K562 (cell line): ENCODE results near the gene SEPTIN1. TPM values are rescaled to one million over a fixed set of nuclear protein-coding genes. Genes with fewer than 3 reads are reported as not detected.
A peak's percentile ranks its signal among the peaks of the same experiment; 100 is the strongest.

Source experiments
- CCAR2 ChIP-seq: fragments of 200-400 bp; formaldehyde crosslinking; IDR thresholded peaks from 2 replicates; pipeline ENCODE4 v1.6.1; 2017; ENCODE audit warnings: mild to moderate bottlenecking, low read depth, low read length
- CREBBP ChIP-seq: IDR thresholded peaks from one replicate; pipeline ENCODE4 v1.6.1; 2012; ENCODE audit warnings: low read depth, mild to moderate bottlenecking, control low read depth, inconsistent platforms, low read length
- ETS1 ChIP-seq: conservative IDR thresholded peaks from 2 replicates; pipeline ENCODE4 v1.6.1; 2011; ENCODE audit warnings: low read depth, mild to moderate bottlenecking, low read length; ENCODE audit not compliant: control insufficient read depth
- ETV6 ChIP-seq, 3 experiments: fragments of 150-350 bp in 1 of 3; sonication (generic) in 1 of 3; formaldehyde crosslinking in 1 of 3; IDR thresholded peaks; 2 replicates each; pipeline versions ENCODE4 v1.6.1 to v1.8.0; 2014 to 2022; ENCODE audit warnings: borderline replicate concordance in 2 of 3, low read depth in 2 of 3, antibody characterized with exemption in 1 of 3, low read length in 1 of 3, mild to moderate bottlenecking in 1 of 3, missing genetic modification reagents in 1 of 3
- FOS ChIP-seq: IDR thresholded peaks from 3 replicates; pipeline ENCODE4 v1.6.1; 2011; ENCODE audit not compliant: insufficient read length; ENCODE audit errors: extremely low read depth
- GABPB1 ChIP-seq: sonication (generic); formaldehyde crosslinking; IDR thresholded peaks from 2 replicates; pipeline ENCODE4 v1.8.0; 2022; ENCODE audit warnings: mild to moderate bottlenecking, missing genetic modification reagents
- HDAC6 ChIP-seq: IDR thresholded peaks from 2 replicates; pipeline ENCODE4 v1.6.1; 2012; ENCODE audit warnings: low read depth, mild to moderate bottlenecking, control low read depth, inconsistent platforms, low read length, moderate library complexity
- HOMEZ ChIP-seq: fragments of 250-450 bp; sonication (Bioruptor Pico); IDR thresholded peaks from 2 replicates; pipeline ENCODE4 v1.4.0; 2020; ENCODE audit warnings: mild to moderate bottlenecking, moderate library complexity
- KLF16 ChIP-seq: IDR thresholded peaks from 2 replicates; pipeline ENCODE4 v1.6.1; 2016; ENCODE audit warnings: antibody characterized with exemption
- MTA2 ChIP-seq: fragments of 450-650 bp; IDR thresholded peaks from 2 replicates; pipeline ENCODE4 v1.6.1; 2016; ENCODE audit warnings: low read depth
- MTA3 ChIP-seq: fragments of 450-650 bp; formaldehyde crosslinking; IDR thresholded peaks from 2 replicates; pipeline ENCODE4 v1.6.1; 2017; ENCODE audit warnings: mild to moderate bottlenecking, borderline replicate concordance
- MYNN ChIP-seq, 2 experiments: sonication (generic); formaldehyde crosslinking in 1 of 2; IDR thresholded peaks; 2 replicates each; pipeline versions ENCODE4 v1.5.0 to v1.6.1; 2016 to 2020; ENCODE audit warnings: antibody characterized with exemption in 1 of 2, missing genetic modification reagents in 1 of 2
- NCOR1 ChIP-seq: fragments of 450-650 bp; IDR thresholded peaks from 2 replicates; pipeline ENCODE4 v1.6.1; 2016; ENCODE audit warnings: mild to moderate bottlenecking, moderate library complexity
- POLR2AphosphoS5 ChIP-seq: IDR thresholded peaks from 2 replicates; pipeline ENCODE4 v1.6.1; 2011; ENCODE audit warnings: mild to moderate bottlenecking, low read depth, low read length, moderate library complexity; ENCODE audit not compliant: control insufficient read depth, insufficient read depth
- POLR2G ChIP-seq: fragments of 200-400 bp; formaldehyde crosslinking; IDR thresholded peaks from 2 replicates; pipeline ENCODE4 v1.6.1; 2017; ENCODE audit warnings: low read depth, mild to moderate bottlenecking, antibody characterized with exemption, low read length, moderate library complexity
- SRSF1 ChIP-seq: fragments of 200-400 bp; formaldehyde crosslinking; IDR thresholded peaks from 2 replicates; pipeline ENCODE4 v1.6.1; 2017; ENCODE audit warnings: mild to moderate bottlenecking, low read depth, low read length, moderate library complexity
- TAF1 ChIP-seq: IDR thresholded peaks from 2 replicates; pipeline ENCODE4 v1.6.1; 2011; ENCODE audit warnings: mild to moderate bottlenecking, low read length, moderate library complexity; ENCODE audit not compliant: insufficient read depth, control insufficient read depth, severe bottlenecking; ENCODE audit errors: extremely low read depth
- TAF9B ChIP-seq: fragments of 450-650 bp; IDR thresholded peaks from 2 replicates; pipeline ENCODE4 v1.6.1; 2018; ENCODE audit warnings: mild to moderate bottlenecking; ENCODE audit not compliant: partially characterized antibody
- TBP ChIP-seq: optimal IDR thresholded peaks from 2 replicates; pipeline ENCODE3; 2011; ENCODE audit warnings: low read depth, low read length, improper control_type of control experiment
- U2AF1 ChIP-seq: fragments of 200-400 bp; formaldehyde crosslinking; optimal IDR thresholded peaks from 2 replicates; pipeline ENCODE3; 2017; ENCODE audit warnings: mild to moderate bottlenecking, low read depth, low read length, moderate library complexity
- ZFP30 ChIP-seq: fragments of 250-450 bp; sonication (Bioruptor Pico); IDR thresholded peaks from 2 replicates; pipeline ENCODE4 v1.8.0; 2022; ENCODE audit warnings: moderate library complexity, mild to moderate bottlenecking, inconsistent platforms, borderline replicate concordance
- ZNF551 ChIP-seq: fragments of 250-450 bp; sonication (Bioruptor Pico); IDR thresholded peaks from 2 replicates; pipeline ENCODE4 v1.5.0; 2021; ENCODE audit warnings: mild to moderate bottlenecking, moderate library complexity
- polyA plus RNA-seq, 8 experiments: library from polyadenylated mRNA; depleted of rRNA in 4 of 8; stranded (reverse) in 5 of 8; unstranded in 3 of 8; fragments of >200 nt; fragmentation: Nextera tagmentation in 2 of 8; fragmentation: Illumina TruSeq in 1 of 8; extraction: Ambion mirVana in 2 of 8; extraction: Trizol in 1 of 8; gene quantifications; 2 replicates each; pipeline versions ENCODE4 v1.2.1 to v1.2.3, GENCODE V29; 2011 to 2014; ENCODE audit warnings: inconsistent platforms in 1 of 8, missing spikeins in 1 of 8
- total RNA-seq, 7 experiments: library from RNA; depleted of rRNA in 6 of 7; stranded (reverse); fragments of >200 nt in 6 of 7; fragmentation: Illumina TruSeq in 2 of 7; extraction: Trizol in 2 of 7; gene quantifications; 2 replicates each; pipeline versions ENCODE4 v1.2.1 to v1.2.3, GENCODE V29; 2011 to 2021; ENCODE audit warnings: low replicate concordance in 1 of 7
- TF ChIP-seq, protein P1 (sequence below), 3 experiments: IDR thresholded peaks in 2 of 3; conservative IDR thresholded peaks in 1 of 3; 2 replicates each; pipeline ENCODE4 v1.5.1; 2011 to 2012; ENCODE audit warnings: low read length in 3 of 3, mild to moderate bottlenecking in 3 of 3, control low read depth in 2 of 3, improper control_type of control experiment in 1 of 3, inconsistent platforms in 1 of 3, low read depth in 1 of 3, mixed read lengths in 1 of 3, moderate library complexity in 1 of 3; ENCODE audit not compliant: insufficient read depth in 2 of 3

The SEPTIN1 gene
- total and polyA plus RNA-seq, 9 of the 15 experiments (the other 6 are each of a cell fraction or from before 2014, with no cell fraction given), result 0.23 to 5.6 (median 1.7) TPM; not detected in 1

- TF ChIP-seq NCOR1, result peak; percentile 59
- no peak for TF ChIP-seq U2AF1
- TF ChIP-seq POLR2AphosphoS5, result peak; percentile 55
- TF ChIP-seq HOMEZ, result no peak
- no peak for TF ChIP-seq CREBBP
- no peak for TF ChIP-seq HDAC6
- no peak for TF ChIP-seq ETV6 (IDR thresholded peaks at IDR 0.05; ENCODE audit: borderline replicate concordance in 1 of 2, low read depth in 2 of 2, low read length in 1 of 2)
- TF ChIP-seq ETV6 (CRISPR knock-in tag; IDR thresholded peaks at IDR 0.05; ENCODE audit: borderline replicate concordance), result no peak
- no peak for TF ChIP-seq SRSF1
- peak; percentile 78 for TF ChIP-seq KLF16
- 0 out of 2 replicates have a peak, but pooled peaks have one; percentile 14 for TF ChIP-seq POLR2G
- peak; percentile 77 for TF ChIP-seq MTA2
- TF ChIP-seq, protein P1, sequence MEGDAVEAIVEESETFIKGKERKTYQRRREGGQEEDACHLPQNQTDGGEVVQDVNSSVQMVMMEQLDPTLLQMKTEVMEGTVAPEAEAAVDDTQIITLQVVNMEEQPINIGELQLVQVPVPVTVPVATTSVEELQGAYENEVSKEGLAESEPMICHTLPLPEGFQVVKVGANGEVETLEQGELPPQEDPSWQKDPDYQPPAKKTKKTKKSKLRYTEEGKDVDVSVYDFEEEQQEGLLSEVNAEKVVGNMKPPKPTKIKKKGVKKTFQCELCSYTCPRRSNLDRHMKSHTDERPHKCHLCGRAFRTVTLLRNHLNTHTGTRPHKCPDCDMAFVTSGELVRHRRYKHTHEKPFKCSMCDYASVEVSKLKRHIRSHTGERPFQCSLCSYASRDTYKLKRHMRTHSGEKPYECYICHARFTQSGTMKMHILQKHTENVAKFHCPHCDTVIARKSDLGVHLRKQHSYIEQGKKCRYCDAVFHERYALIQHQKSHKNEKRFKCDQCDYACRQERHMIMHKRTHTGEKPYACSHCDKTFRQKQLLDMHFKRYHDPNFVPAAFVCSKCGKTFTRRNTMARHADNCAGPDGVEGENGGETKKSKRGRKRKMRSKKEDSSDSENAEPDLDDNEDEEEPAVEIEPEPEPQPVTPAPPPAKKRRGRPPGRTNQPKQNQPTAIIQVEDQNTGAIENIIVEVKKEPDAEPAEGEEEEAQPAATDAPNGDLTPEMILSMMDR (IDR thresholded peaks at IDR 0.05 in 2 of 3, conservative IDR thresholded peaks at IDR 0.05 in 1 of 3; ENCODE audit: insufficient read depth in 2 of 3, low read depth in 1 of 3, low read length in 3 of 3), result peak in 2 of 3 experiments; percentile 11 to 16; a peak in 1 of 6 replicates
- peak; percentile 90 for TF ChIP-seq GABPB1 (CRISPR knock-in tag)
- peak; percentile 50 for TF ChIP-seq TAF1
- TF ChIP-seq ZFP30, result no peak
- TF ChIP-seq CCAR2, result no peak
- no peak for TF ChIP-seq ZNF551 (CRISPR knock-in tag)
- TF ChIP-seq TAF9B, result peak; percentile 40
- no peak for TF ChIP-seq MYNN (IDR thresholded peaks at IDR 0.05)
- no peak for TF ChIP-seq MYNN (CRISPR knock-in tag; IDR thresholded peaks at IDR 0.05)
- peak; percentile 57; the same call in 1 of the 2 replicates for TF ChIP-seq MTA3
- TF ChIP-seq TBP, result peak; percentile 74
- peak; percentile 84 for TF ChIP-seq ETS1
- peak; percentile 47 for TF ChIP-seq FOS
These were observed 895 bp downstream of the SEPTIN1 start (continued) for GRCh38 chr16:30381291-30382041.
